Activated naive CD4-positive, alpha-beta T cell treated with anti-CD3 and anti-CD28 coated beads, Interleukin-2, amount 50 U/mL, for 24 hours (primary cell): Measurements from ENCODE around the gene ATP5PB.

ENCODE experiments used
- H3K27ac Mint-ChIP-seq: one replicate; pipeline ENCODE4 v1.8.0; 2021; ENCODE audit warnings: mild to moderate bottlenecking, mixed read lengths
- H3K27me3 Mint-ChIP-seq: one replicate; pipeline ENCODE4 v1.8.0; 2021; ENCODE audit warnings: mixed read lengths
- H3K36me3 Mint-ChIP-seq: one replicate; pipeline ENCODE4 v1.8.0; 2021; ENCODE audit warnings: mixed read lengths
- H3K4me1 Mint-ChIP-seq: one replicate; pipeline ENCODE4 v1.8.0; 2021; ENCODE audit warnings: mixed read lengths
- H3K4me3 Mint-ChIP-seq: one replicate; pipeline ENCODE4 v1.8.0; 2021; ENCODE audit warnings: mild to moderate bottlenecking, mixed read lengths
- H3K9me3 Mint-ChIP-seq: one replicate; pipeline ENCODE4 v1.8.0; 2021; ENCODE audit warnings: mixed read lengths

ATP5PB gene, protein sequence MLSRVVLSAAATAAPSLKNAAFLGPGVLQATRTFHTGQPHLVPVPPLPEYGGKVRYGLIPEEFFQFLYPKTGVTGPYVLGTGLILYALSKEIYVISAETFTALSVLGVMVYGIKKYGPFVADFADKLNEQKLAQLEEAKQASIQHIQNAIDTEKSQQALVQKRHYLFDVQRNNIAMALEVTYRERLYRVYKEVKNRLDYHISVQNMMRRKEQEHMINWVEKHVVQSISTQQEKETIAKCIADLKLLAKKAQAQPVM

DNA sequence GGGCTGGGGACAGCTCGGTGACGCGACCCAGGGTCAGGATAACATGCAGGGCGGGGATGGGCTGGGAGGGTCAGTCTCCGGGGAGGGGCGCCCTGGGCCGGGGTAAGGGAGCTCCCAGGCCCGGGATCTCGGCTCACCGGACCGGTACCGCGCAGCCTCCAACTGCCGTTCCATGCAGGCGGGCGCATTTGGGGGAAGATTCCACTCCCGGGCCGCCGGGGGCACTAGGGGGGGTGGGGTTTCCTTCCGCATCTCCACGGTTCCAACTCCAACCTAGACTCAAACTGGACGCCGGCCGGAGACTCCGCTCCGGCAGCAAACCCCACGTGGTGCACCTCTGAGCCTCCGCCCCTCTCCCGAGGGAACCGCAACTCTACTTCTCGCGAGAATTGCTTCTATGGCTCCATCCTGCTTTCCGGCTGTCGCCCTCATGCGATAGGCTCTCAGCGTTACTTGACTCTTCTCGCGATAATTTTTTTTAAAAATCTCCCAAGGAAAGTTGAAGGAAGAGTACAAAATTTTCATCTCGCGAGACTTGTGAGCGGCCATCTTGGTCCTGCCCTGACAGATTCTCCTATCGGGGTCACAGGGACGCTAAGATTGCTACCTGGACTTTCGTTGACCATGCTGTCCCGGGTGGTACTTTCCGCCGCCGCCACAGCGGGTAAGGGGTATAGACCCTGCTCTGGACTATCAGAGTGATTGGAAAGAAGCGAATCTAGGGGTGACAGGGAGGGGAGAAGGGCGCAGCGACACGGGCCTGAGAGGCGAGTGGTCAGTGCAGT lies at the start of gene ATP5PB, which contains the start of gene WDR77:
ATP5PB (plus strand) TSS at position 547 of the 785 bp plus-strand sequence; CDS start at position 625, 78 bp downstream.
WDR77 (minus strand) TSS at position 339 of the 785 bp plus-strand sequence; CDS start at position 252, 87 bp downstream.
- Mint-ChIP-seq H3K27me3 (no peaks in the 10 kb centered on the region), H3K27ac (peak within 1 kb of the TSS; percentile 99), H3K36me3 (peaks cover 36% of the 10 kb centered on the region), H3K4me3 (peak within 1 kb of the TSS; percentile 100), H3K4me1 (peaks cover 90% of the 10 kb centered on the region), H3K9me3 (no peaks in the 10 kb centered on the region)

DNA sequence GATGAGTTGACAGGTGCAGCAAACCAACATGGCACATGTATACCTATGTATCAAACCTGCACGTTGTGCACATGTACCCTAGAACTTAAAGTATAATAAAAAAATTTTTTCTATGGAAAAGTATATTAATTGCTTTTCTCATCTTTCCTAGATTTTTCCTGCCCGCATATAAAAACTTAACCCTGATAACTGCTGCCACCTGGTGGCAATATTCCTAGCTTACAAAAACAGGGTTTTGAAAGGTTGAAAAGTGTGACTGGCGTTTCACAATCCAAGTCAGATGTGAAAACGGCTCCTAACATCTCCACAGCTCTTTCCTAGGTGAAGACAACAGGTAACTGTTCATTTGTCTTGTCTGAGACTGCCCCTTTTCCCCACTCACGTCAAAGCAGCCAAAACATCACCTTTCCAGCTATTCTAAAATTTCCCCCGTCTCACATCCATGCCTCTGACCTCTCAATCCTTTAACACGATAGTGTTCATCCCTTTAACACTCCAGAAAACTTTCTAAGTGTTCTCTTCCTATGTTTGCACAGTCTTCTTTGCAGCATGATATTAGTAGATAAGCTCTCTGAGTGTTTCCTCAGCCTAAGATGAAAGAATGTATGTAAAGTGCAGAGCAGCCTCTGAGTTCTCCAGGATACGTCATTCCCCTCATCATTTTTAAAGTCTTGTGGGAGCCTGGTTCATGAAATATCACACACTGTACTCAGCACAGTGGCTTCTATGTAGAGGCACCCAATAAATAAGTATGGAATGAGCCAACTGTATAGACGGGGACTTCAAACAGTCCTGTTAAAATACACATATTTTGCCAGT lies 49.3 kb upstream of the ATP5PB start:
- H3K36me3 Mint-ChIP-seq: no peaks in the 10 kb centered on the region
- no peak overlapping the region for H3K27ac Mint-ChIP-seq
- H3K4me3 Mint-ChIP-seq: no peak overlapping the region
- H3K27me3 Mint-ChIP-seq: no peaks in the 10 kb centered on the region
- peaks cover 18% of the 10 kb centered on the region for H3K4me1 Mint-ChIP-seq
- H3K9me3 Mint-ChIP-seq: no peaks in the 10 kb centered on the region

DNA sequence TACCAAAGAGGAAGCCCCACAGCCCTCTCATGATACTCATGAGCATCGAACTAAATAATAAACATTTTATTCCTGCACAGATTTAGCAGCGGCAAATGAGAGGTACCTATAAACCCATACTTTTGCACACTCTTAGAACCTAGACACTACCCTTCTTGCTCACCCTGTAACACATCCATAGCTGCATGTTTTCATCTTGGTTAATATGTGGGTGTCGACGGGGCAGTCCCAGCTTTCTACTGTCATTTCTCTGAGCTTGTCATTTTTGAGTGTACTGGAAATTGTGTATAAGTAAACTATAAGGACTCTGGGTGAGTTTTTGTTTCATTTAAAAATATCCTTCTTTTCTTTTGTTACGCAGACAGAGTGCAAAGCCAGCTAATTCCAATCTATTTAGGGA lies 47.2 kb upstream of the ATP5PB start:
- Mint-ChIP-seq H3K36me3 (no peaks in the 10 kb centered on the region), H3K27ac (no peak overlapping the region), H3K9me3 (no peaks in the 10 kb centered on the region), H3K4me3 (no peak overlapping the region), H3K4me1 (peaks cover 39% of the 10 kb centered on the region), H3K27me3 (no peaks in the 10 kb centered on the region)

DNA sequence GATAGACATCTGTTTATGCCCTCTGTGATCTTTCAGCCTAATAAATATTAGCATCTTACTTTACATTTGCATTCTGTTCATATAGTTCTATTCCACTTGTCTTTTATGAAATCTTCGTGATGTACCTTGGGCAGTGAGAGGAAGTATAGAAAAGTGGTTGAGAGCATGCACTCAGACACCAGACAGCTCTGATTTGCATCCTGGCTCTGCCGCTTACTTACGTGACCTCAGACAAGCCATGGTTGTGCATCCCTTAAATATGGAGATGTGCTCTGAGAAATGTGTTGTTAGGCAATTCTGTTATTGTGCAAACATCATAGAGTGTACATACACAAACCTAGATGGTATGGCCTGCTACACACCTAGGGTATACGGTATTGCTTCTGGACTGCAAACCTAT lies 44.7 kb upstream of the ATP5PB start:
- Mint-ChIP-seq H3K4me1 (peaks cover 41% of the 10 kb centered on the region), H3K27ac (no peak overlapping the region), H3K27me3 (no peaks in the 10 kb centered on the region), H3K36me3 (no peaks in the 10 kb centered on the region), H3K9me3 (no peaks in the 10 kb centered on the region), H3K4me3 (no peak overlapping the region)

DNA sequence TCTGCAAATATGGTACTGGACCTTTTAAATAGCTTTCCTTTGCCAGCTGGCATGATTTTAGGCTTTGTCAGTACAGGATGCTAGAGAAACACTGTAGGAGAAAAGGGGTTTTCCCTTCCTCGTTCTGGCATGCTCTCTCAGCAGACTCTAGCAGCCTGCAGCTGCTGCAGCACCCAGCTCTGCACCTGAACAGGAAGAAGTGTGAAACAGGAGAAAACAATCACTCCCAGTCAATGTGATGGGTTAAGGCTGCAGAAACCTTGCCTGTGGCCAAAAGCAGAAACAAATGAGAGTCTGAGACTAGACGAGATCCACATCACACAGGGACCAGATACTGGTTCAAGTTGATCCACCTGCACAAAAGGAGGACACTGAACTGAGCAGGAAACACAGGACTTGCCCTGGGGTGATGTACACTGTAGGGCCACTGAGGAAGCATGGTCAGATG lies 42.9 kb upstream of the ATP5PB start:
- H3K27me3 Mint-ChIP-seq: no peaks in the 10 kb centered on the region
- no peaks in the 10 kb centered on the region for H3K9me3 Mint-ChIP-seq
- H3K4me1 Mint-ChIP-seq: peaks cover 34% of the 10 kb centered on the region
- H3K4me3 Mint-ChIP-seq: peak overlapping the region; percentile 19
- peak overlapping the region; percentile 73 for H3K27ac Mint-ChIP-seq
- H3K36me3 Mint-ChIP-seq: no peaks in the 10 kb centered on the region

DNA sequence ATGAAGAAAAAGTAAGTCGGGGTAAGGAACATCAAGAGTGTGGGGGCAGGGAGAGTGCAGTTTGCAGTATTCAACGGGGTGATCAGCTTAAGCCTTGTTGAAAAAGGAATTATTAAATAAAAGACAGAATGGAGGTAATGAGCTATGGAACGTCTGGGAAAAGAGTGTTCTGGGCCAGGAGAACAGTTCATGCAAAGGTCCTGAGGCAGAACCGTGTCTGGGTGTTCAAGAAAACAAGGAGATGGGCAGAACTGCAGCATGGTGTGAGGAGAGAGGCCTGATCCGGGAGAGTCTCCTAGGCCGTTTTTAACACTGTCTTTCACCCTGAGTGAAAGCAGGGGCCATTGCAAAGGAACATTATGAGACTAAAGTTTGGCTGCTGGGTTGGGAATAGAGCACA lies 42.0 kb upstream of the ATP5PB start:
- no peak overlapping the region for H3K4me3 Mint-ChIP-seq

DNA sequence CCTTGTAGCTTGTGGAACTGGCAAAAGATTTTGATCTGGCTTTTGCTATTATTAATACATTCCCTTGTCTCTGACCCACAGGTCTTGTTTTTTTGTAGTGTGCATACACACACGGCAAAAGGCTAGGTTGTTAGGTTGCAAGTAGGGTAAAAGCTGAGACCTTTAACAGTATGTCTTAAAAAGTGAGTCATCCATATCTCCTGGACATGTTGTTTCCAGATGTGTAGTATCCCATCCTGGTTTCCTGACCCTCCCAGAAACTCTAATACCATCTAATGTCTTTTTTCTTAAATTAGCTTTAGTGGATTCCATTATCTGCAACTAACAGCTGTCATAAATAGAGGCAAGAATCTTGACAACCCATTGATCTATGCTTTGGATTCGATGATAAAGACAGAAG lies 36.4 kb upstream of the ATP5PB start:
- Mint-ChIP-seq H3K27ac (no peak overlapping the region), H3K9me3 (no peaks in the 10 kb centered on the region), H3K27me3 (no peaks in the 10 kb centered on the region), H3K4me3 (no peak overlapping the region), H3K4me1 (no peaks in the 10 kb centered on the region), H3K36me3 (peaks cover 6% of the 10 kb centered on the region)

More for the DNA sequence above, 42.0 kb upstream of the ATP5PB start:
- H3K4me1 Mint-ChIP-seq: peaks cover 29% of the 10 kb centered on the region
- H3K9me3 Mint-ChIP-seq: no peaks in the 10 kb centered on the region
- no peaks in the 10 kb centered on the region for H3K36me3 Mint-ChIP-seq
- no peaks in the 10 kb centered on the region for H3K27me3 Mint-ChIP-seq
- H3K27ac Mint-ChIP-seq: no peak overlapping the region

DNA sequence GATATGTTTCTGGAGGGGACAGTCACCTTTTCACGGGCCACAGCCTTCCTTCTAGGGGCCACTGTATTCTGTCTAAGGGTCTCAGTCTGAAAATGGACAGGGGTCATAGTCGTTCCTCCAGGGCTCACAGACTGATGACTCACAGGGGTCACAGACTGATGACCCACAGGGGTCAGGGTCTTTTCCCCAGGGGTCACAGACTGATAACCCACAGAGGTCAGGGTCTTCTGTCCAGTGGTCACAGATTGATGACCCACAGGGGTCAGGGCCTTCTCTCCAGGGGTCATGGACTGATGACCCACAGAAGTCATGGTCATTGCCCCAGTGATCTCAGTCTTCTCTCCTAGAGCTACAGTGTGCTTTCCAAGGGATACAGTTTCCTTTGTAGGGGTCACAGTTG lies 34.5 kb upstream of the ATP5PB start:
- no peak overlapping the region for H3K4me3 Mint-ChIP-seq
- peaks cover 17% of the 10 kb centered on the region for H3K36me3 Mint-ChIP-seq
- no peaks in the 10 kb centered on the region for H3K27me3 Mint-ChIP-seq
- no peaks in the 10 kb centered on the region for H3K9me3 Mint-ChIP-seq
- no peak overlapping the region for H3K27ac Mint-ChIP-seq
- H3K4me1 Mint-ChIP-seq: no peaks in the 10 kb centered on the region

DNA sequence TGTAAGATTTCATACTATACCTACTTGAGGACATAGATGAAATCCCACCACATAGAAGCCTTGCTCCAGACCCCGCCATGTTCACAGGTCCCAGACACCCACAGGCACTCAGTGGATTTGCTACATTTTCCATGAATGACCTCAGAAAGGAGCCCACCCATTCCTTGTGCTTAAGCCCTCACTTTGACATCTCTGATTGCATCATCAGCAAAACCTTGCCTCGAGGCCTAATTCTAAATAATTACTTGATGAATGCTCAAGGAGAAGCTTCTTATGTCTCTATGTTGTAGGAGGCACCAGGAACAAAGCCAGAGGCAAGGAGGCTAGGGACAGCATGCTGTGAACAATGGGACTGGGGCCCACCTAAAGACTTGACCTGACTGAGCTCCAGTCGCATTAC lies 33.8 kb upstream of the ATP5PB start:
- no peaks in the 10 kb centered on the region for H3K9me3 Mint-ChIP-seq
- no peaks in the 10 kb centered on the region for H3K4me1 Mint-ChIP-seq
- H3K27me3 Mint-ChIP-seq: no peaks in the 10 kb centered on the region
- no peak overlapping the region for H3K4me3 Mint-ChIP-seq
- peaks cover 18% of the 10 kb centered on the region for H3K36me3 Mint-ChIP-seq
- H3K27ac Mint-ChIP-seq: no peak overlapping the region

DNA sequence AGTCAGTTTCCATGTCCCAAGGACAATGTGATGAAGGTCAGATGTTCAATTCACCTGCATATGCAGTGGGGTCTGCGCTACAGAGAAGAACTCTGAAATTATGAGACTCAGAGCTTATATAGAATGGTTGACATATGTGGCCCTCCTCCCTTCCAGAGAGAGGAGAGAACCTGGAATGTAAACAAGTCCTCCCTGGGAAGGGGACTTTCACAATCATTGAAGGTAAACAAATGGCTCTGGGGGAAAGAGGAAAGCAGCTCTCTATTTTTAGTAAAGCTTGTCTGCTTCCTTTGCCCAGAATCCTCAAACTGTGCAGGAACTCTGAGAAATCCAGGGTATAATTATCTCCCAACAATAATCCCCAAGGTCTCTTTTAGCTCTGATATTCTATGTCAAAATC lies 31.5 kb upstream of the ATP5PB start:
- Mint-ChIP-seq H3K27me3 (no peaks in the 10 kb centered on the region), H3K27ac (no peak overlapping the region), H3K36me3 (peaks cover 20% of the 10 kb centered on the region), H3K9me3 (no peaks in the 10 kb centered on the region), H3K4me1 (no peaks in the 10 kb centered on the region), H3K4me3 (no peak overlapping the region)

DNA sequence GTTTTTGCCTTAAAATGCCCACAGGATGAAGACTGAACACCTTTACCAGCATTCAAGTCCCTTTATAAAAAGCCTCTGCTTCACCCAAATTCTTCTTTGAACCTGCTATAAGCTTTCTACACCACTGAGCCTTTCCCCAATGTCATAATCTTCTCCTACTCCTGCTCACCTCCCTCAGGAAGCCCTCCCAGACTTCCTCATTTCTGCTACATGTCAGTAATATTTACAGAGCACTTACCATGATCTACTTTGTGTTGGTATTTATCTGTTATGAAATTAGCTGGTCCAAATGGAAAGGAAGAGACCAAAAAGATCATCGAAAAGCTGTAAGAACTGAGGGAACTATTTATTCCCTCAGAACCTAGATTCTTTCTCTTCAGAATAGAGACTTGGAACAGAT lies 30.2 kb upstream of the ATP5PB start:
- no peaks in the 10 kb centered on the region for H3K4me1 Mint-ChIP-seq
- H3K27ac Mint-ChIP-seq: no peak overlapping the region
- no peak overlapping the region for H3K4me3 Mint-ChIP-seq
- no peaks in the 10 kb centered on the region for H3K27me3 Mint-ChIP-seq
- H3K9me3 Mint-ChIP-seq: no peaks in the 10 kb centered on the region
- peaks cover 18% of the 10 kb centered on the region for H3K36me3 Mint-ChIP-seq

DNA sequence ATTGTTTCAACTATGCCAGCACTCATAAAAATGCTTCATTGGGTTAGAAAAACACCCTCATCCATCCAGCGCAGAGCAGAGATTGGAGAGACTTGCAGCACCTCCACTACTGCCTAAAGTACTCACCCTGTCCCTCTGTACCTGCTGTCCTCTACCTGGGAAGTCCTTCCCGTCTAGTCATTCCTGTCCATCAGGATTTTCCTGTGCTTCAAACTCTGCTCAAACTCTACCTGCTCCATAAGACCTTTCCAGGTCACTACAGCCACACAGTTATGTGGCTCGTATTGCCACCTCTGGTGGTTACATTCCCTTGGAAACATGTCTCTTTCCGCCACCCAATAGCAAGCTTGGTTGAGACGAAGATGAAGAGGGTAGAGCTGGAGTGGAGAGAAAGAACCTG lies 28.9 kb upstream of the ATP5PB start:
- H3K27ac Mint-ChIP-seq: no peak overlapping the region
- H3K9me3 Mint-ChIP-seq: no peaks in the 10 kb centered on the region
- H3K4me3 Mint-ChIP-seq: no peak overlapping the region
- peaks cover 18% of the 10 kb centered on the region for H3K36me3 Mint-ChIP-seq
- no peaks in the 10 kb centered on the region for H3K4me1 Mint-ChIP-seq
- no peaks in the 10 kb centered on the region for H3K27me3 Mint-ChIP-seq

DNA sequence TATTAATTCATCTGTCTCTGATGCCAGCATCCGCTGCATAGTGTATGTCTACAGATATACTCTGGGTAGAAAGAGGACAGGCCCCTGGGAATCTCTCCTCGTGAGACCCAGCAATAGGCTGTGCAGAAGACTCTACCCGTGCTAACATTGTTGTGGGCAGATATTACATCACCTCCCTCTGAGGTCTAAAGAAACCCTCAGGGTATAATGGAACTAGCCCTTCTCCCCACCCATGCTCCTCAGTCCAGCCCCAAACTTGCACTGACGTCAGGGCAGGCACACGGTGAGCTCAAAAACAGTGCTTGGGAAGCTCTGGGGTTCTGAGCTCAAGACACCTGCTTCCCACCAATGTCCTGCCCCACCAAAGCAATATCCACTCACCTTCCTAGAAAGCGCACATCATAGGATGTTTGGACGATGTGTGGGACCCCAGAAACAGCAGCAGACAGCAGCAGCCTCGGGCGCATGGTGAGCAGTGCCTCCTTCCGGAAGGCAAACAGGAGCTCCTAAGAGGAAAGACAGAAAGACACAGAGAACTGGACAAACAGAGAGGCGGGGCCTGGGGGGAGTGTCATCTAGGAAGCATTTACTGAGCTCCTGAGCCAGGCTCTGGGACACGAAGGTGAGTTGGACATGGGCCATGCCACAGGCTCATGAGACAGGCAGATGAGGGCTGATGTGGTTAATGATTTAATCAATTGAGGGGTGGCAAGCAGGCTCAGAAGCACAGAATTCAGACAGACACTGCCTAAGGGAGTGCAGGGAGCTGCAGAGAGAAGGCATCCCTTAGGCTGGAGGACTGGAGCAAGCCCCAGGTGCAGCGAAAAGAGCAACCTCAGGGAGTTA lies 26.5 kb upstream of the ATP5PB start:
- H3K27ac Mint-ChIP-seq: no peak overlapping the region
- no peaks in the 10 kb centered on the region for H3K27me3 Mint-ChIP-seq
- peaks cover 14% of the 10 kb centered on the region for H3K36me3 Mint-ChIP-seq
- no peaks in the 10 kb centered on the region for H3K9me3 Mint-ChIP-seq
- no peak overlapping the region for H3K4me3 Mint-ChIP-seq
- H3K4me1 Mint-ChIP-seq: peaks cover 5% of the 10 kb centered on the region

DNA sequence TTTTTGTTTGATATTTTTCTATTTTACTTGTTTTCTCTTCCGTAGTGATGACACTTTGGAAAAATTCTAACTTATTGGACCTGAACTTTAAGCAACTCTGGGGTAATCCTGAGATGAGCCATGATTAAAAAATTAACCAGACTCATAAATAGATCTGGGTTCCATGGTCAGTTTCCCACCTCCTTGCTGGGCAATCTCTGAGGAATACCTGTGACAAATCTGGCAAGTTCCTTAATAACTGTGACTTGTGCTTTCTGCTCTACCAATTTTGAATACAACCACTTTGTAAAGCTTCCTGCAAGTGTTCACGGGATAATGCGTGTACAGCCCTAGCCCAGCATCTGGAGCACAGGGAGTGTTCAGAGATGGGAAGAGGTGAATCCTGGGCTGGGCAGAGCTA lies 25.0 kb upstream of the ATP5PB start:
- Mint-ChIP-seq H3K9me3 (no peaks in the 10 kb centered on the region), H3K36me3 (peaks cover 4% of the 10 kb centered on the region), H3K4me1 (peaks cover 8% of the 10 kb centered on the region), H3K27ac (no peak overlapping the region), H3K27me3 (no peaks in the 10 kb centered on the region), H3K4me3 (no peak overlapping the region)

DNA sequence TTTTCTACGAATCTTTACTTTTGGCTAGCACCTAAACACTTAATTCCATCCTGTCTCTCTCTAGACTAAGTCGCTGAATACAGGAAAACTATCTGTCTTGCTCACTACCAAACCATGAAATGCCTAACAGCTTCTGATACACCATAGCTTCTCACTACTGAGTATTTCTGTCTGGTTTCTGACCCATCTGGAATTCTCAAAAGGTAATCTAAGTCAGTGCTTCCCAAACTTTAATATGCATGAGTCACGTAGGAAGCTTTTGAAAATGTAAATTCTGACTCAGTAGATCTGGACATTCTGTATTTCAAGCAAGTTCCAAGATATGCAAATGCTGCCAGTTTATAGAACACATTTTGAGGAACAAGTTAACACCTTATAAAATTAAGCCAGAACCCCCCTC lies 12.5 kb upstream of the ATP5PB start:
- H3K27ac Mint-ChIP-seq: no peak overlapping the region
- peaks cover 11% of the 10 kb centered on the region for H3K36me3 Mint-ChIP-seq
- H3K27me3 Mint-ChIP-seq: no peaks in the 10 kb centered on the region
- H3K4me1 Mint-ChIP-seq: peaks cover 12% of the 10 kb centered on the region
- no peaks in the 10 kb centered on the region for H3K9me3 Mint-ChIP-seq
- H3K4me3 Mint-ChIP-seq: no peak overlapping the region
